Astrocyte of the spinal cord (primary cell): Measurements from ENCODE around the gene PLEK2.

ENCODE experiments used
- DNase-seq: peaks from one replicate; pipeline ENCODE4 v3.0.0; 2011; ENCODE audit warnings: low read depth, low spot score
- H3K4me3 ChIP-seq: 2 replicates; pipeline ENCODE4 v1.5.1; 2011; ENCODE audit warnings: low read depth, mild to moderate bottlenecking, low read length, moderate library complexity
- in situ Hi-C: cut with HindIII; loops from 2 replicates; pipeline ENCODE4 v1.10.0; 2017; ENCODE audit warnings: low sequenced_read_pairs
- TF ChIP-seq, protein P1 (sequence below): IDR thresholded peaks from 2 replicates; pipeline ENCODE4 v1.5.1; 2012; ENCODE audit warnings: low read depth, mild to moderate bottlenecking, low read length, inconsistent platforms

The PLEK2 gene

DNA sequence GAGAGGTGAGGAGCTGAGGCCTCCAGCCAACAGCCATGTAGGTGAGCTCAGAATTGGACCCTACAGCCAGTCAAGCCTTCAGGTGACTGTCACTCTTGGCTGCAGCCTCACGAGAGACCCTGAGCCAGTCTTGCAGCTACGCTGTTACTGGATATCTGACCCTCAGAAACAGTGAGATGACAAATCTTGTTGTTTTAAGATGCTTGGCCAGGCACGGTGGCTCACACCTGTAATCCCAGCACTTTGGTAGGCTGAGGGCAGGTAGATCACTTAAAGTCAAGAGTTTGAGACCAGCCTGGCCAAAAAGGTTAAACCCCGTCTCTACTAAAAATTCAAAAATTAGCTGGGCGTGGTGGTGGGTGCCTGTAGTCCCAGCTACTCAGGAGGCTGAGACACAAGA, 6.2 kb downstream of the PLEK2 start:
- TF ChIP-seq, protein P1, sequence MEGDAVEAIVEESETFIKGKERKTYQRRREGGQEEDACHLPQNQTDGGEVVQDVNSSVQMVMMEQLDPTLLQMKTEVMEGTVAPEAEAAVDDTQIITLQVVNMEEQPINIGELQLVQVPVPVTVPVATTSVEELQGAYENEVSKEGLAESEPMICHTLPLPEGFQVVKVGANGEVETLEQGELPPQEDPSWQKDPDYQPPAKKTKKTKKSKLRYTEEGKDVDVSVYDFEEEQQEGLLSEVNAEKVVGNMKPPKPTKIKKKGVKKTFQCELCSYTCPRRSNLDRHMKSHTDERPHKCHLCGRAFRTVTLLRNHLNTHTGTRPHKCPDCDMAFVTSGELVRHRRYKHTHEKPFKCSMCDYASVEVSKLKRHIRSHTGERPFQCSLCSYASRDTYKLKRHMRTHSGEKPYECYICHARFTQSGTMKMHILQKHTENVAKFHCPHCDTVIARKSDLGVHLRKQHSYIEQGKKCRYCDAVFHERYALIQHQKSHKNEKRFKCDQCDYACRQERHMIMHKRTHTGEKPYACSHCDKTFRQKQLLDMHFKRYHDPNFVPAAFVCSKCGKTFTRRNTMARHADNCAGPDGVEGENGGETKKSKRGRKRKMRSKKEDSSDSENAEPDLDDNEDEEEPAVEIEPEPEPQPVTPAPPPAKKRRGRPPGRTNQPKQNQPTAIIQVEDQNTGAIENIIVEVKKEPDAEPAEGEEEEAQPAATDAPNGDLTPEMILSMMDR = no peak
- DNase-seq = no peak
- H3K4me3 ChIP-seq = no peak overlapping the region
- in situ Hi-C loops = no loop called here

- in situ Hi-C loops = no loop called here
- DNase-seq = no peak
- no peak overlapping the region for H3K4me3 ChIP-seq
- TF ChIP-seq, protein P1 = no peak
Measured at GRCh38 chr14:67400434-67400833, 11.5 kb downstream of the PLEK2 start.

- no peak for DNase-seq
- TF ChIP-seq, protein P1 = no peak
- in situ Hi-C loops = no loop called here
- H3K4me3 ChIP-seq = no peak overlapping the region
Measured at GRCh38 chr14:67397536-67397935, 14.4 kb downstream of the PLEK2 start.

DNA sequence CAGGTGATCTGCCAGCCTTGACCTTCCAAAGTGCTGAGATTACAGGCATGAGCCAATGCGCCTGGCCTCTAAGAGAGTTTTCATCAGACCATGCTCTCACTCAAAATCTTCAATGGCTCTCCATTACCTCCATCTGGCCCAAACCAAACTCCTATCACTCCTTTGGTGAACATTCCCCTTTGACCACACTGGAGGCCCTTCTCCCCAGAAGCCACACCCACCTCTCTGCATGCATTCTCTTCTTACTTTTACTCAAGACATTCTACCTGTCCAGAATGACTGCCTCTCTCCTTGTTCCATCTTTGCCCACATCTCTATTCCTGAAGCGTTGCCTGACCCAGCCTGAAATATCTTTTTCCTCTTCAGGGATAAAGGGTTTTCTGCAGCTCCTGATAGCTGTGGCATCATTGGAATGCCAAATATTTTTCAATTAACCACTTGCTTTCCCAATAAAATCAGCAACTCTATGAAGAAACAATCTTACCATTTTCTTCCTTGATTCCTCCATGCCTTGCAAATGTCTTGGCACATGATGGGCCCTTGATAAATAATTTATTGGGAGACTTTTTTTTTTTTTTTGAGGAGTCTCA, 15.5 kb downstream of the PLEK2 start:
- no peak overlapping the region for H3K4me3 ChIP-seq
- peak; percentile 32 for DNase-seq
- in situ Hi-C loops = no loop called here
- TF ChIP-seq, protein P1 = no peak

GRCh38 chr14:67395876-67396189, 16.1 kb downstream of the PLEK2 start:
- no peak for DNase-seq
- no peak overlapping the region for H3K4me3 ChIP-seq
- in situ Hi-C loops = no loop called here
- TF ChIP-seq, protein P1 = no peak

DNA sequence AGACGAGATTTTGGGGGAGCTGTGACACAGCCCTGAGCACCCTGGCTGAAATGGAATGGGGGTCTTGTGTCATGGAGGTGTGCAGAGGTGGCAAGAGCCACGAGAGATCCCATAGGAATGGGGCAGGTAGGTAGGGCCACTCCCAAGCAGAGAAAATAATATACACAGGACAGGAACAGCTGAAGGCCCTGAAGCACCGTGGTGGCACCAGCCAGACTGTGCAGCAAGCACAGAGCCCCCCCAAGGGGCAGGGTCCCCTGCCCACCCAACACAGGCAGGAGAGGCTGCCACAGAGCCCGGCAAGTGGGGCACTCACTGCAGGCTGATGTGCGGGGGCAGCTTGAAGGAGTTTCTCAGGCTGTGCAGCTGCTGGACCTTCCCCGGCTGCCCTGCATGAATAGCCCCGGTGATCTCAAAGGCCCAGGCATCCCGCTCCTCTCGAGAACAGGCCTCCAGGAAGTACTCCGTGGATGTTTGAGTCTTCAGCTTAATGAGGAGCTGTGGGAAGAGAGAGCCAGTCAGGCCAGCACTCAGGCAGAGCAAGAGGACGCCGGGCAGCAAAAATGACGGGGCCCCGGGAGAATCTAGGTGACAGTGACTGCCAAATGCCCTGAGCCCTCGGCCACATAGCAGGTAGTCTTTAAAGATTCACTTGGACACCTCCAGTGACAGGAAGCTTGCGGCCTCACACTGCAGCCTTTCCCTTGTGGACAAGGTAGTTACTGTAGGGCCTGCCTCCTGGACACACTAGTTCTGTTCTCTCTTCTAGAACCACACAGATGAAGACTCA, 16.7 kb downstream of the PLEK2 start:
- TF ChIP-seq, protein P1 = no peak
- H3K4me3 ChIP-seq = no peak overlapping the region
- in situ Hi-C loops = no loop called here
- no peak for DNase-seq
